ENCODE results near the gene ARNT2. TPM values are rescaled to one million over a fixed set of nuclear protein-coding genes. Genes with fewer than 3 reads are reported as not detected.

The ARNT2 gene
- total and polyA plus RNA-seq, 3 experiments from 2014 or later, result 0.11 to 0.13 TPM; not detected in 1

GRCh38 chr15:80489030-80489594 lies 84.9 kb downstream of the ARNT2 start:
- H3K9me3 Mint-ChIP-seq, result no peaks in the 10 kb centered on the region
- ChIA-PET CTCF (interaction anchor here (1.3 kb wide), 1 partner anchor 481 kb away, joined by 5 read pairs; no protein-coding TSS in a partner anchor), POLR2A (no interaction called here)
- DNase-seq, result no peak
- Histone ChIP-seq H3K27ac (ENCODE audit: low read depth, low read length) (no peak overlapping the region), H3K9me3 (ENCODE audit: low read length) (no peaks in the 10 kb centered on the region), H3K4me3 (ENCODE audit: low read length) (no peak overlapping the region), H3K4me1 (ENCODE audit: insufficient read depth, low read length) (no peaks in the 10 kb centered on the region), H3K36me3 (ENCODE audit: insufficient read depth, low read length) (no peaks in the 10 kb centered on the region), H3K27me3 (ENCODE audit: insufficient read depth, low read length, poor library complexity, severe bottlenecking) (no peaks in the 10 kb centered on the region)
- H3K27ac Mint-ChIP-seq, result no peak overlapping the region
- no peaks in the 10 kb centered on the region for H3K4me1 Mint-ChIP-seq
- no peak overlapping the region for H3K4me3 Mint-ChIP-seq
- no peaks in the 10 kb centered on the region for H3K36me3 Mint-ChIP-seq
- H3K27me3 Mint-ChIP-seq, result peaks cover 0 to 5% of the 10 kb centered on the region in 2 donors

GRCh38 chr15:80490431-80490990 lies 86.3 kb downstream of the ARNT2 start:
- Mint-ChIP-seq H3K27ac (no peak overlapping the region), H3K4me3 (no peak overlapping the region), H3K36me3 (no peaks in the 10 kb centered on the region), H3K27me3 (peaks cover 0 to 5% of the 10 kb centered on the region in 2 donors), H3K4me1 (no peaks in the 10 kb centered on the region), H3K9me3 (no peaks in the 10 kb centered on the region)
- Histone ChIP-seq H3K4me3 (ENCODE audit: low read length) (no peak overlapping the region), H3K36me3 (ENCODE audit: insufficient read depth, low read length) (no peaks in the 10 kb centered on the region), H3K9me3 (ENCODE audit: low read length) (no peaks in the 10 kb centered on the region), H3K4me1 (ENCODE audit: insufficient read depth, low read length) (no peaks in the 10 kb centered on the region), H3K27ac (ENCODE audit: low read depth, low read length) (no peak overlapping the region), H3K27me3 (ENCODE audit: insufficient read depth, low read length, poor library complexity, severe bottlenecking) (no peaks in the 10 kb centered on the region)
- ChIA-PET POLR2A (no interaction called here), CTCF (no interaction called here)
- DNase-seq, result no peak

GRCh38 chr15:80491163-80491847 lies 87.1 kb downstream of the ARNT2 start:
- H3K27me3 Mint-ChIP-seq, result peaks cover 4 to 12% of the 10 kb centered on the region in 2 donors

GRCh38 chr15:80492409-80492808 lies 88.2 kb downstream of the ARNT2 start:
- no peaks in the 10 kb centered on the region for H3K4me1 ChIP-seq (ENCODE audit: insufficient read depth, low read length)
- H3K27me3 ChIP-seq (ENCODE audit: insufficient read depth, low read length, poor library complexity, severe bottlenecking), result no peaks in the 10 kb centered on the region
- no peaks in the 10 kb centered on the region for H3K36me3 Mint-ChIP-seq
- H3K4me3 Mint-ChIP-seq, result no peak overlapping the region
- POLR2A ChIA-PET, result no interaction called here
- no peaks in the 10 kb centered on the region for H3K9me3 Mint-ChIP-seq
- H3K9me3 ChIP-seq (ENCODE audit: low read length), result no peaks in the 10 kb centered on the region
- no peaks in the 10 kb centered on the region for H3K4me1 Mint-ChIP-seq
- H3K27ac ChIP-seq (ENCODE audit: low read depth, low read length), result no peak overlapping the region
- H3K4me3 ChIP-seq (ENCODE audit: low read length), result no peak overlapping the region
- CTCF ChIA-PET, result no interaction called here
- no peak for DNase-seq
- no peak overlapping the region for H3K27ac Mint-ChIP-seq
- H3K36me3 ChIP-seq (ENCODE audit: insufficient read depth, low read length), result no peaks in the 10 kb centered on the region
- H3K27me3 Mint-ChIP-seq, result peaks cover 6 to 17% of the 10 kb centered on the region in 2 donors

More at GRCh38 chr15:80491163-80491847, 87.1 kb downstream of the ARNT2 start:
- H3K36me3 ChIP-seq (ENCODE audit: insufficient read depth, low read length), result no peaks in the 10 kb centered on the region
- ChIA-PET CTCF (no interaction called here), POLR2A (no interaction called here)
- Mint-ChIP-seq H3K9me3 (no peaks in the 10 kb centered on the region), H3K27ac (no peak overlapping the region), H3K4me1 (no peaks in the 10 kb centered on the region), H3K4me3 (no peak overlapping the region), H3K36me3 (no peaks in the 10 kb centered on the region)
- no peaks in the 10 kb centered on the region for H3K27me3 ChIP-seq (ENCODE audit: insufficient read depth, low read length, poor library complexity, severe bottlenecking)
- no peak overlapping the region for H3K27ac ChIP-seq (ENCODE audit: low read depth, low read length)
- H3K9me3 ChIP-seq (ENCODE audit: low read length), result no peaks in the 10 kb centered on the region
- H3K4me1 ChIP-seq (ENCODE audit: insufficient read depth, low read length), result no peaks in the 10 kb centered on the region
- H3K4me3 ChIP-seq (ENCODE audit: low read length), result no peak overlapping the region
- no peak for DNase-seq

GRCh38 chr15:80492874-80493273 lies 88.7 kb downstream of the ARNT2 start:
- Mint-ChIP-seq H3K4me3 (no peak overlapping the region), H3K36me3 (no peaks in the 10 kb centered on the region), H3K4me1 (no peaks in the 10 kb centered on the region), H3K27me3 (peaks cover 6 to 20% of the 10 kb centered on the region in 2 donors), H3K9me3 (no peaks in the 10 kb centered on the region), H3K27ac (no peak overlapping the region)
- H3K27me3 ChIP-seq (ENCODE audit: insufficient read depth, low read length, poor library complexity, severe bottlenecking), result no peaks in the 10 kb centered on the region
- no peak for DNase-seq
- no peak overlapping the region for H3K27ac ChIP-seq (ENCODE audit: low read depth, low read length)
- H3K4me3 ChIP-seq (ENCODE audit: low read length), result no peak overlapping the region
- no peaks in the 10 kb centered on the region for H3K4me1 ChIP-seq (ENCODE audit: insufficient read depth, low read length)
- CTCF ChIA-PET, result no interaction called here
- H3K9me3 ChIP-seq (ENCODE audit: low read length), result no peaks in the 10 kb centered on the region
- H3K36me3 ChIP-seq (ENCODE audit: insufficient read depth, low read length), result no peaks in the 10 kb centered on the region
- POLR2A ChIA-PET, result no interaction called here

- ChIA-PET POLR2A (no interaction called here), CTCF (no interaction called here)
- H3K9me3 ChIP-seq (ENCODE audit: low read length), result no peaks in the 10 kb centered on the region
- no peak for DNase-seq
- H3K4me1 ChIP-seq (ENCODE audit: insufficient read depth, low read length), result no peaks in the 10 kb centered on the region
- no peak overlapping the region for H3K4me3 ChIP-seq (ENCODE audit: low read length)
- H3K27ac ChIP-seq (ENCODE audit: low read depth, low read length), result no peak overlapping the region
- Mint-ChIP-seq H3K4me1 (no peaks in the 10 kb centered on the region), H3K4me3 (no peak overlapping the region), H3K36me3 (no peaks in the 10 kb centered on the region), H3K27ac (no peak overlapping the region), H3K27me3 (peaks cover 6 to 27% of the 10 kb centered on the region in 2 donors), H3K9me3 (no peaks in the 10 kb centered on the region)
- H3K36me3 ChIP-seq (ENCODE audit: insufficient read depth, low read length), result no peaks in the 10 kb centered on the region
- no peaks in the 10 kb centered on the region for H3K27me3 ChIP-seq (ENCODE audit: insufficient read depth, low read length, poor library complexity, severe bottlenecking)
Measured at GRCh38 chr15:80494351-80494751, 90.2 kb downstream of the ARNT2 start.

- Histone ChIP-seq H3K4me1 (ENCODE audit: insufficient read depth, low read length) (no peaks in the 10 kb centered on the region), H3K9me3 (ENCODE audit: low read length) (no peaks in the 10 kb centered on the region), H3K36me3 (ENCODE audit: insufficient read depth, low read length) (no peaks in the 10 kb centered on the region), H3K27ac (ENCODE audit: low read depth, low read length) (no peak overlapping the region), H3K4me3 (ENCODE audit: low read length) (no peak overlapping the region), H3K27me3 (ENCODE audit: insufficient read depth, low read length, poor library complexity, severe bottlenecking) (no peaks in the 10 kb centered on the region)
- Mint-ChIP-seq H3K4me1 (no peaks in the 10 kb centered on the region), H3K27ac (no peak overlapping the region), H3K9me3 (no peaks in the 10 kb centered on the region), H3K36me3 (no peaks in the 10 kb centered on the region), H3K4me3 (no peak overlapping the region), H3K27me3 (peaks cover 9 to 27% of the 10 kb centered on the region in 2 donors)
- DNase-seq, result no peak
- CTCF ChIA-PET, result no interaction called here
- POLR2A ChIA-PET, result no interaction called here
Measured at GRCh38 chr15:80494756-80495155, 90.6 kb downstream of the ARNT2 start.

- Mint-ChIP-seq H3K27ac (no peak overlapping the region), H3K36me3 (no peaks in the 10 kb centered on the region), H3K4me1 (no peaks in the 10 kb centered on the region), H3K4me3 (no peak overlapping the region), H3K9me3 (no peaks in the 10 kb centered on the region), H3K27me3 (peaks cover 9 to 27% of the 10 kb centered on the region in 2 donors)
- CTCF ChIA-PET, result no interaction called here
- POLR2A ChIA-PET, result no interaction called here
- no peak overlapping the region for H3K27ac ChIP-seq (ENCODE audit: low read depth, low read length)
- H3K9me3 ChIP-seq (ENCODE audit: low read length), result no peaks in the 10 kb centered on the region
- H3K36me3 ChIP-seq (ENCODE audit: insufficient read depth, low read length), result no peaks in the 10 kb centered on the region
- H3K27me3 ChIP-seq (ENCODE audit: insufficient read depth, low read length, poor library complexity, severe bottlenecking), result no peaks in the 10 kb centered on the region
- DNase-seq, result no peak
- no peak overlapping the region for H3K4me3 ChIP-seq (ENCODE audit: low read length)
- H3K4me1 ChIP-seq (ENCODE audit: insufficient read depth, low read length), result no peaks in the 10 kb centered on the region
Measured at GRCh38 chr15:80495401-80495942, 91.3 kb downstream of the ARNT2 start.
